GM23338 (cell line): ENCODE results near the gene RRH. TPM values are rescaled to one million over a fixed set of nuclear protein-coding genes. Genes with fewer than 3 reads are reported as not detected.

Source experiments
- ATAC-seq: fragments of 200-7000 bp; cut with Tn5 transposase; 3 replicates; pipeline ENCODE4 v1.9.1; 2020
- DNase-seq: peaks from one replicate; pipeline ENCODE4 v3.0.0-alpha.2; 2015; ENCODE audit warnings: low spot score
- H2AFZ ChIP-seq: fragments of 200-600 bp; sonication (generic); 2 replicates; pipeline ENCODE4 v1.8.0; 2016; ENCODE audit warnings: antibody characterized with exemption, mild to moderate bottlenecking, moderate library complexity
- H3F3A ChIP-seq: fragments of 200-600 bp; sonication (generic); replicated peaks from 2 replicates; pipeline ENCODE4 v1.8.0; 2017; ENCODE audit warnings: antibody characterized with exemption, mixed run types, low read depth
- H3K27ac ChIP-seq: fragments of 200-600 bp; sonication (generic); 2 replicates; pipeline ENCODE4 v1.6.1; 2016; ENCODE audit warnings: low read depth
- H3K27me3 ChIP-seq: fragments of 200-600 bp; sonication (generic); 2 replicates; pipeline ENCODE4 v1.8.0; 2016; ENCODE audit warnings: mild to moderate bottlenecking, mixed run types, moderate library complexity; ENCODE audit not compliant: insufficient read depth
- H3K36me3 ChIP-seq: fragments of 200-600 bp; sonication (generic); 2 replicates; pipeline ENCODE4 v1.8.0; 2016; ENCODE audit warnings: mild to moderate bottlenecking; ENCODE audit not compliant: insufficient read depth
- H3K4me1 ChIP-seq: fragments of 200-600 bp; sonication (generic); 2 replicates; pipeline ENCODE4 v1.8.0; 2016; ENCODE audit warnings: mild to moderate bottlenecking, moderate library complexity; ENCODE audit not compliant: insufficient read depth
- H3K4me2 ChIP-seq: fragments of 200-600 bp; sonication (generic); 2 replicates; pipeline ENCODE4 v1.7.1; 2017; ENCODE audit warnings: mixed run types
- H3K4me3 ChIP-seq: fragments of 200-600 bp; sonication (generic); 2 replicates; pipeline ENCODE4 v1.6.1; 2016; ENCODE audit warnings: mixed run types
- H3K79me2 ChIP-seq: fragments of 200-600 bp; sonication (generic); replicated peaks from 2 replicates; pipeline ENCODE4 v1.8.0; 2017; ENCODE audit warnings: mild to moderate bottlenecking; ENCODE audit not compliant: insufficient read depth
- H3K9me2 ChIP-seq: fragments of 200-600 bp; sonication (generic); 2 replicates; pipeline ENCODE4 v1.8.0; 2017; ENCODE audit not compliant: insufficient read depth
- H4K20me1 ChIP-seq: fragments of 200-600 bp; sonication (generic); replicated peaks from 2 replicates; pipeline ENCODE4 v1.8.0; 2017; ENCODE audit warnings: mild to moderate bottlenecking; ENCODE audit not compliant: insufficient read depth
- H3K27ac Mint-ChIP-seq: 2 replicates; pipeline ENCODE4 v1.8.0; 2020; ENCODE audit warnings: inconsistent platforms, mild to moderate bottlenecking, moderate library complexity, mixed read lengths
- H3K27me3 Mint-ChIP-seq: 3 replicates; pipeline ENCODE4 v1.8.0; 2022; ENCODE audit warnings: low read depth, mild to moderate bottlenecking, moderate library complexity, mixed read lengths, inconsistent platforms; ENCODE audit not compliant: insufficient read depth, poor library complexity
- H3K36me3 Mint-ChIP-seq: 3 replicates; pipeline ENCODE4 v1.8.0; 2021; ENCODE audit warnings: low read depth, mild to moderate bottlenecking, inconsistent platforms, moderate library complexity, mixed read lengths
- H3K4me1 Mint-ChIP-seq: 3 replicates; pipeline ENCODE4 v1.8.0; 2020; ENCODE audit warnings: mild to moderate bottlenecking, inconsistent platforms, mixed read lengths
- H3K4me3 Mint-ChIP-seq: 3 replicates; pipeline ENCODE4 v1.8.0; 2021; ENCODE audit warnings: moderate library complexity, mild to moderate bottlenecking, inconsistent platforms, mixed read lengths
- H3K9me3 Mint-ChIP-seq: 3 replicates; pipeline ENCODE4 v1.8.0; 2020; ENCODE audit warnings: moderate library complexity, mild to moderate bottlenecking, inconsistent platforms, mixed read lengths
- CREB1 ChIP-seq: fragments of 250-450 bp; sonication (Bioruptor Pico); IDR thresholded peaks from 2 replicates; pipeline ENCODE4 v1.5.0; 2020; ENCODE audit warnings: low read depth, mild to moderate bottlenecking, moderate library complexity
- EZH2 ChIP-seq: fragments of 200-600 bp; sonication (generic); IDR thresholded peaks from one replicate; pipeline ENCODE4 v1.8.0; 2017; ENCODE audit warnings: antibody characterized with exemption, mild to moderate bottlenecking, low read depth; ENCODE audit not compliant: unreplicated experiment
- EZH2phosphoT487 ChIP-seq: fragments of 200-600 bp; sonication (generic); IDR thresholded peaks from one replicate; pipeline ENCODE4 v1.8.1; 2018; ENCODE audit warnings: antibody characterized with exemption; ENCODE audit not compliant: unreplicated experiment
- JUNB ChIP-seq: IDR thresholded peaks from one replicate; pipeline ENCODE4 v1.6.1; 2016; ENCODE audit warnings: antibody characterized with exemption; ENCODE audit not compliant: unreplicated experiment
- NANOG ChIP-seq: IDR thresholded peaks from 2 replicates; pipeline ENCODE4 v1.6.1; 2016; ENCODE audit warnings: antibody characterized with exemption, borderline replicate concordance
- POLR2AphosphoS5 ChIP-seq: IDR thresholded peaks from 2 replicates; pipeline ENCODE4 v1.6.1; 2016; ENCODE audit warnings: antibody characterized with exemption, low read depth
- REST ChIP-seq: IDR thresholded peaks from one replicate; pipeline ENCODE4 v1.6.1; 2018; ENCODE audit warnings: antibody characterized with exemption; ENCODE audit not compliant: unreplicated experiment
- STAT1 ChIP-seq: IDR thresholded peaks from one replicate; pipeline ENCODE4 v1.6.1; 2016; ENCODE audit warnings: antibody characterized with exemption; ENCODE audit not compliant: unreplicated experiment
- ZNF114 ChIP-seq: fragments of 250-450 bp; sonication (Bioruptor Pico); IDR thresholded peaks from 2 replicates; pipeline ENCODE4 v1.5.0; 2020; ENCODE audit warnings: mild to moderate bottlenecking, moderate library complexity
- ZNF331 ChIP-seq: fragments of 250-450 bp; sonication (Bioruptor Pico); IDR thresholded peaks from 2 replicates; pipeline ENCODE4 v1.5.0; 2020; ENCODE audit warnings: low read depth, mild to moderate bottlenecking, moderate library complexity
- polyA plus RNA-seq: library from polyadenylated mRNA; unstranded; fragments of >200 nt; fragmentation: Nextera tagmentation; extraction: Ambion mirVana; gene quantifications from 2 replicates; pipeline ENCODE4 v1.2.1, GENCODE V29; 2016
- total RNA-seq: library from RNA; depleted of rRNA; stranded (reverse); fragments of >200 nt; shearing (Covaris generic); gene quantifications from 2 replicates; pipeline ENCODE4 v1.2.3, GENCODE V29; 2014
- TF ChIP-seq, protein P1 (sequence below): IDR thresholded peaks from 2 replicates; pipeline ENCODE4 v1.6.1; 2016; ENCODE audit warnings: antibody characterized with exemption
- TF ChIP-seq, protein P2 (sequence below): fragments of 250-450 bp; sonication (Bioruptor Pico); IDR thresholded peaks from 2 replicates; pipeline ENCODE4 v1.5.0; 2020; ENCODE audit warnings: mild to moderate bottlenecking, moderate library complexity
- TF ChIP-seq, protein P3 (sequence below), 2 experiments: fragments of 200-600 bp in 1 of 2; sonication (generic) in 1 of 2; conservative IDR thresholded peaks; 2 replicates each; pipeline versions ENCODE4 v1.5.1 to v1.6.1; 2016 to 2017; ENCODE audit warnings: antibody characterized with exemption in 2 of 2, low read depth in 2 of 2, mild to moderate bottlenecking in 2 of 2, moderate library complexity in 1 of 2

The RRH gene
- total and polyA plus RNA-seq, 2 experiments from 2014 or later: not detected

GRCh38 chr4:109798866-109799265 lies 28.9 kb upstream of the RRH start:
- Mint-ChIP-seq H3K27me3 (peaks cover 5% of the 10 kb centered on the region), H3K4me3 (no peak overlapping the region), H3K36me3 (peaks cover 4% of the 10 kb centered on the region; the same call in 1 of the 3 replicates), H3K27ac (no peak overlapping the region), H3K9me3 (peaks cover 11% of the 10 kb centered on the region; the same call in 2 of the 3 replicates), H3K4me1 (no peaks in the 10 kb centered on the region)
- no peak overlapping the region for H3K4me2 ChIP-seq
- no peak overlapping the region for H2AFZ ChIP-seq
- H3K4me3 ChIP-seq: no peak overlapping the region
- no peaks in the 10 kb centered on the region for H3F3A ChIP-seq
- no peaks in the 10 kb centered on the region for H3K27me3 ChIP-seq
- no peaks in the 10 kb centered on the region for H3K36me3 ChIP-seq
- ATAC-seq: peak; percentile 59
- no peaks in the 10 kb centered on the region for H3K4me1 ChIP-seq
- H3K27ac ChIP-seq: no peak overlapping the region
- H3K79me2 ChIP-seq: no peaks in the 10 kb centered on the region
- no peaks in the 10 kb centered on the region for H3K9me2 ChIP-seq
- H4K20me1 ChIP-seq: no peaks in the 10 kb centered on the region
- TF ChIP-seq, protein P1, sequence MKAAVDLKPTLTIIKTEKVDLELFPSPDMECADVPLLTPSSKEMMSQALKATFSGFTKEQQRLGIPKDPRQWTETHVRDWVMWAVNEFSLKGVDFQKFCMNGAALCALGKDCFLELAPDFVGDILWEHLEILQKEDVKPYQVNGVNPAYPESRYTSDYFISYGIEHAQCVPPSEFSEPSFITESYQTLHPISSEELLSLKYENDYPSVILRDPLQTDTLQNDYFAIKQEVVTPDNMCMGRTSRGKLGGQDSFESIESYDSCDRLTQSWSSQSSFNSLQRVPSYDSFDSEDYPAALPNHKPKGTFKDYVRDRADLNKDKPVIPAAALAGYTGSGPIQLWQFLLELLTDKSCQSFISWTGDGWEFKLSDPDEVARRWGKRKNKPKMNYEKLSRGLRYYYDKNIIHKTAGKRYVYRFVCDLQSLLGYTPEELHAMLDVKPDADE: no peak
- no peak for TF ChIP-seq POLR2AphosphoS5
- TF ChIP-seq EZH2: no peak
- no peak for TF ChIP-seq REST
- no peak for TF ChIP-seq STAT1
- no peak for TF ChIP-seq EZH2phosphoT487
- TF ChIP-seq, protein P2, sequence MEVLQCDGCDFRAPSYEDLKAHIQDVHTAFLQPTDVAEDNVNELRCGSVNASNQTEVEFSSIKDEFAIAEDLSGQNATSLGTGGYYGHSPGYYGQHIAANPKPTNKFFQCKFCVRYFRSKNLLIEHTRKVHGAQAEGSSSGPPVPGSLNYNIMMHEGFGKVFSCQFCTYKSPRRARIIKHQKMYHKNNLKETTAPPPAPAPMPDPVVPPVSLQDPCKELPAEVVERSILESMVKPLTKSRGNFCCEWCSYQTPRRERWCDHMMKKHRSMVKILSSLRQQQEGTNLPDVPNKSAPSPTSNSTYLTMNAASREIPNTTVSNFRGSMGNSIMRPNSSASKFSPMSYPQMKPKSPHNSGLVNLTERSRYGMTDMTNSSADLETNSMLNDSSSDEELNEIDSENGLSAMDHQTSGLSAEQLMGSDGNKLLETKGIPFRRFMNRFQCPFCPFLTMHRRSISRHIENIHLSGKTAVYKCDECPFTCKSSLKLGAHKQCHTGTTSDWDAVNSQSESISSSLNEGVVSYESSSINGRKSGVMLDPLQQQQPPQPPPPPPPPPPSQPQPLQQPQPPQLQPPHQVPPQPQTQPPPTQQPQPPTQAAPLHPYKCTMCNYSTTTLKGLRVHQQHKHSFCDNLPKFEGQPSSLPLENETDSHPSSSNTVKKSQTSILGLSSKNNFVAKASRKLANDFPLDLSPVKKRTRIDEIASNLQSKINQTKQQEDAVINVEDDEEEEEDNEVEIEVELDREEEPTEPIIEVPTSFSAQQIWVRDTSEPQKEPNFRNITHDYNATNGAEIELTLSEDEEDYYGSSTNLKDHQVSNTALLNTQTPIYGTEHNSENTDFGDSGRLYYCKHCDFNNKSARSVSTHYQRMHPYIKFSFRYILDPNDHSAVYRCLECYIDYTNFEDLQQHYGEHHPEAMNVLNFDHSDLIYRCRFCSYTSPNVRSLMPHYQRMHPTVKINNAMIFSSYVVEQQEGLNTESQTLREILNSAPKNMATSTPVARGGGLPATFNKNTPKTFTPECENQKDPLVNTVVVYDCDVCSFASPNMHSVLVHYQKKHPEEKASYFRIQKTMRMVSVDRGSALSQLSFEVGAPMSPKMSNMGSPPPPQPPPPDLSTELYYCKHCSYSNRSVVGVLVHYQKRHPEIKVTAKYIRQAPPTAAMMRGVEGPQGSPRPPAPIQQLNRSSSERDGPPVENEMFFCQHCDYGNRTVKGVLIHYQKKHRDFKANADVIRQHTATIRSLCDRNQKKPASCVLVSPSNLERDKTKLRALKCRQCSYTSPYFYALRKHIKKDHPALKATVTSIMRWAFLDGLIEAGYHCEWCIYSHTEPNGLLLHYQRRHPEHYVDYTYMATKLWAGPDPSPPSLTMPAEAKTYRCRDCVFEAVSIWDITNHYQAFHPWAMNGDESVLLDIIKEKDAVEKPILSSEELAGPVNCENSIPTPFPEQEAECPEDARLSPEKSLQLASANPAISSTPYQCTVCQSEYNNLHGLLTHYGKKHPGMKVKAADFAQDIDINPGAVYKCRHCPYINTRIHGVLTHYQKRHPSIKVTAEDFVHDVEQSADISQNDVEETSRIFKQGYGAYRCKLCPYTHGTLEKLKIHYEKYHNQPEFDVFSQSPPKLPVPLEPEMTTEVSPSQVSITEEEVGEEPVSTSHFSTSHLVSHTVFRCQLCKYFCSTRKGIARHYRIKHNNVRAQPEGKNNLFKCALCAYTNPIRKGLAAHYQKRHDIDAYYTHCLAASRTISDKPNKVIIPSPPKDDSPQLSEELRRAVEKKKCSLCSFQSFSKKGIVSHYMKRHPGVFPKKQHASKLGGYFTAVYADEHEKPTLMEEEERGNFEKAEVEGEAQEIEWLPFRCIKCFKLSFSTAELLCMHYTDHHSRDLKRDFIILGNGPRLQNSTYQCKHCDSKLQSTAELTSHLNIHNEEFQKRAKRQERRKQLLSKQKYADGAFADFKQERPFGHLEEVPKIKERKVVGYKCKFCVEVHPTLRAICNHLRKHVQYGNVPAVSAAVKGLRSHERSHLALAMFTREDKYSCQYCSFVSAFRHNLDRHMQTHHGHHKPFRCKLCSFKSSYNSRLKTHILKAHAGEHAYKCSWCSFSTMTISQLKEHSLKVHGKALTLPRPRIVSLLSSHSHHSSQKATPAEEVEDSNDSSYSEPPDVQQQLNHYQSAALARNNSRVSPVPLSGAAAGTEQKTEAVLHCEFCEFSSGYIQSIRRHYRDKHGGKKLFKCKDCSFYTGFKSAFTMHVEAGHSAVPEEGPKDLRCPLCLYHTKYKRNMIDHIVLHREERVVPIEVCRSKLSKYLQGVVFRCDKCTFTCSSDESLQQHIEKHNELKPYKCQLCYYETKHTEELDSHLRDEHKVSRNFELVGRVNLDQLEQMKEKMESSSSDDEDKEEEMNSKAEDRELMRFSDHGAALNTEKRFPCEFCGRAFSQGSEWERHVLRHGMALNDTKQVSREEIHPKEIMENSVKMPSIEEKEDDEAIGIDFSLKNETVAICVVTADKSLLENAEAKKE (CRISPR knock-in tag): no peak
- TF ChIP-seq JUNB: no peak
- TF ChIP-seq, protein P3, sequence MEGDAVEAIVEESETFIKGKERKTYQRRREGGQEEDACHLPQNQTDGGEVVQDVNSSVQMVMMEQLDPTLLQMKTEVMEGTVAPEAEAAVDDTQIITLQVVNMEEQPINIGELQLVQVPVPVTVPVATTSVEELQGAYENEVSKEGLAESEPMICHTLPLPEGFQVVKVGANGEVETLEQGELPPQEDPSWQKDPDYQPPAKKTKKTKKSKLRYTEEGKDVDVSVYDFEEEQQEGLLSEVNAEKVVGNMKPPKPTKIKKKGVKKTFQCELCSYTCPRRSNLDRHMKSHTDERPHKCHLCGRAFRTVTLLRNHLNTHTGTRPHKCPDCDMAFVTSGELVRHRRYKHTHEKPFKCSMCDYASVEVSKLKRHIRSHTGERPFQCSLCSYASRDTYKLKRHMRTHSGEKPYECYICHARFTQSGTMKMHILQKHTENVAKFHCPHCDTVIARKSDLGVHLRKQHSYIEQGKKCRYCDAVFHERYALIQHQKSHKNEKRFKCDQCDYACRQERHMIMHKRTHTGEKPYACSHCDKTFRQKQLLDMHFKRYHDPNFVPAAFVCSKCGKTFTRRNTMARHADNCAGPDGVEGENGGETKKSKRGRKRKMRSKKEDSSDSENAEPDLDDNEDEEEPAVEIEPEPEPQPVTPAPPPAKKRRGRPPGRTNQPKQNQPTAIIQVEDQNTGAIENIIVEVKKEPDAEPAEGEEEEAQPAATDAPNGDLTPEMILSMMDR (conservative IDR thresholded peaks at IDR 0.05; ENCODE audit: low read depth in 2 of 2): no peak
- TF ChIP-seq ZNF114 (CRISPR knock-in tag): no peak
- TF ChIP-seq CREB1 (CRISPR knock-in tag): no peak
- TF ChIP-seq ZNF331 (CRISPR knock-in tag): no peak
- TF ChIP-seq NANOG: no peak
- DNase-seq: peak; percentile 29
